EH (cell line): ENCODE measurements around the gene LZIC.

ENCODE experiments used
- DNase-seq: peaks from one replicate; pipeline ENCODE4 v3.0.0-alpha.2; 2015; ENCODE audit warnings: low read depth

The LZIC gene

DNA sequence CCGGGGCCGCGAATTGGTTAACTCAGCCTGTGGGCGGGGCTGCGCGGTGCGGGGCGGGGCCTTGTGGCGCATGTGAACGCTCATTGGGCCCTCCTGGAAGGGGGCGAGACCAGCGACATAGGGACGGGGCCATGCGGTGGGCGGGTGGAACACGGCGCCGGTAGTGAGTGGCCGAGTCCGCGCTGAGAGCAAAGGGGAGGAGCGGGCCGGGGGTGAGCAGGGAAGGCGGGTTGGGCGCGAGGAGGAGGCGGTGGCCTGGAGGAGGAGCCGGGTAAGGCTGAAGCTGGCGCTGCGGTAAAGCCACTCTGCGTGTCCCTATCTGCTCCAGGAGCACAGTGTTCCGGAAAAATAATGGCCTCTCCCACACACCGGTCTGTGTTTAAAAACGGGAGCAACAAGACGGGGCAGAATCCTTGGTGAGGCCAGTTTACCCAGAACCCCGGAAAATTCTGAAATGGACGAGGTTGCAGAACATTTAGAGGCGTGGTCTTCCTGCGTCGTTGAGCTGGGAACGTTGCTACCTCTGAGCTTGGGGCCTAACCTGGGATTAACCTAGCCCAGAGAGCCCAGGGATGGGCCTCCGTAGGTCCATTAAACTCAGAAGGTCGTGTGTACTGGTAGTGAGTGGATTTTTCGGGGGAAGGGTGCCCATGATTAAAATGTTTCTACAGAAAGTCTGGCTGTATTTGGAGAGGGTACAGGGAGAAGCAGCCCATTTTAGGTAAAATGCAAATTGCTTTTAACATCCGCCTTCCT is 32.6 kb downstream of the LZIC start:
- DNase-seq, result peak; percentile 99

DNA sequence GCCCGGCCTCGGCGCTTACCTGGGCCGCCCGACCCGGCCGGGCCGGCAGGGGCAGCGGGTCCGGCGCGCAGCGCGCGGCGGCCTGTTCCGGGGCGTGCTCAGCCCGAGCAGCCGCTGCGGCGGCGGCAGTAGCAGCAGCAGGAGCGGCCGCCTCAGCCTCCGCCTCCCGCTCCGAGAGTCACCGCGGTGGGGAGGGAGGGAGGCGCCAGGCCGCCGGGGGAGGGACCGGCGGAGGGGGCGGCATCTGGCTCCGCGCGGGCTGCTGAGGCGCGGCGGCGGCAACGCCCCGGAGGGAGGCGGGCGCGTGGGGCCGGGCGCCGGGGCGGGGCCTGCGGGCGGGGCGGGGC is 33.1 kb downstream of the LZIC start, which contains the start of gene CTNNBIP1:
Gene CTNNBIP1 (minus strand): TSS at position 194 of the 347 bp plus-strand sequence. CDS start 38,205 bp downstream, outside the sequence.
- DNase-seq, result no peak

DNA sequence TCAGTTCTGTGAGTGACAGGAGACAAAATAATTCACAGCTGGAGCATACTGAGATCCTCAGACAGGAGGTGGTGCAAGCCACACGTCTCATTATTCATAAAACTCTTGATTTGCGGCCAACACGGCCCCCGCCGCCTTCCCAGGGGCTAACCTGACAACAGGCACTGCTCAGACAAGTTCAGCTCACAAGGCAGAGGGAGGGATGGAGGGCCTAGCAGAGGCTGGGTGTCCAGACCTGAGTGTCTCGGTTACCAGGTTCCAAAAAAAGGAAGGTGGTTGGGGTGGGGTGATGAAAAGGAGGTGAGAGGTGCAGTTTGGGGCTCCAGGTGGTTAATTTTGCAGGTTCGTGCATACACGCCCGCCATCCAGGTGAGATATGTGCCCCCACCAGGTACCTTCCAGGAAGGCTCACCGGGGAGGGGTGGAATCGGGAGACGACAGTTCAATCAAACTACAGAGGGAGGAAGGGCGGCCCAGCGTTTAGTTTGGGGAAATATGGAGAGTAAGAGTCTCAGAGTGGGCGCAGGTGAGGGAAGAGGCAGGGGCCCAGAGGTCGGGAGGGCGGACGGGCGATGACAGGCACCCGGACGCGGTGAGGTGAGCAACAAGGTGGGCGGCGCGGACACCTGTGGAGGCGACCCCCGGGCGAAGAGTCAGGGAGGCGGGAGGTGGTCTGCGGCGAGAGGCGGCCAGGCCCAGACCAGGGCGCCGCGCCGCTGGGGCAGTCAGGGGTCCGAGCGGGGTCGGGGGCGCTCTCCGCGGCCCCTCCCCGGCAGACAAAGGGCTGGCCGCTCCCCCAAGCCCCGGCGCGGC is 33.8 kb downstream of the LZIC start:
- DNase-seq, result no peak

DNA sequence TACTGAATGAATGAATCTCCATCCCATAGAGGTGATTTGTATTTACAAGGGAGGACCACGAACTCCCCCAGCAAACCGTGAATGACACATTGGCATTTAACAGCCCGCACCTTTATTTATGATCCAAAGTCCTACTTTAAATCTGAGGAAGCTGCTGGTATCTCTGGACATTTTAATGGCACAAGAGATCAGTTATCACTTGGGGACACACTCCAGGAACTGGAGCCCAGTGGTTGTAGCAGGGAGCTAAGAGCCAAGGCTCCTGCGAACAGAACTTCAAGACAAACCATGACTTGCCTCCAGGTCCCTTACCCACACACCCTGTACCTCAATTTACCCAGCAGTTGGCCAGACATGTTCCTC is 34.3 kb downstream of the LZIC start:
- DNase-seq, result no peak

DNA sequence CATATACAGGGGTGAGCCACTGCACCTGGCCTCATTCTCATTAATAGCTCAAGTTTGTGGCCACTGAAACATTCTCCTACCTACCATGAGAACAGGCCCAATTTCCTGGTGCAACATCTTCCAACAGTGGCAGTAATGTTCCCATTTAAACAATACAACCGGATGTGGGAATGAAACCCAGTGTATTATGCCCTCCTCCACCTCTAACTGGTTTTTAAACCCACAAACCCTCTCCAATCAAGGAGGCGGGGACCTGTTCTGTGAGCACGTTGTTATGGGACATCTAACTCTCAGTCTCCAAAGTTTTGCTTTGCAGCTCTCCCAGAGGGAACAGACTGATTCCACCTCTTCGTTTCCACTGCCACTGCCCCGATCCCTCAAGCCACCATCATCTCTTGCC is 35.8 kb downstream of the LZIC start:
- DNase-seq, result no peak

DNA sequence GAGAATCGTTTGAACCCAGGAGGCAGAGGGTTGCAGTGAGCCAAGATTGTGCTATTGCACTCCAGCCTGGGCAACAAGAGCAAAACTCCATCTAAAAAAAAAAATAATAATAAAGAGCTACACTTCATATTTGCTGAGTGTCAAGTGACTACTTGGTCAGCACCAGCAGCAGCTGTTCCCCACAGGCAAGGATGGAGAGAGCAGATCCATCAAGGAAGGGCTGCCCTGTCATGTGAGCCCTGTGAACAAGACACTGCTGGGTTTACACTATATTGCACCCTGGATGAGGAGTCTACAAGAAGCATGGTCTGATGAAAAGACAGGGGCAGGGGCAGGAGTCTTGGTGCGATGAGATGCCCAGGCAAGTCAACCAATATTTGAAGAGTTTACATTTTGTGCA is 36.7 kb downstream of the LZIC start:
- DNase-seq, result no peak

DNA sequence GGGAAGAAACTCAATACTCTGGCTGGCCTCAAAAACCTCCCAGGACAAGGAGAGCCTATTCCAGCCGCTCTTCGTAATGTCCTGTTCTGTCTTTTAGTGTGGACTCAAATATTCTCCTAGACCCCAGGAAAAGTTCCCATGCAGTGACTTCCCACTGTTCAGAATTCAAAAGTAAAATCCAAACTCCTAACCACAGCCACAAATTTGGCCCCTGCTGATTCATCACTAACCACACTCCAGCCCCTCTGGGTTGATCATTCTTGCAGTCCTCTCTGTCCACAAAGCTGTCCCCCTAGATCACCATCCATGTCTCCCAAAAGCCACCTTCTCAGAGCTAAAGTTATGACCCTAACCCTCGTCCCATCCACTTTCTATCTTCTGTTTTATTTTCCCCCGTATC is 38.2 kb downstream of the LZIC start:
- DNase-seq, result peak; percentile 63

DNA sequence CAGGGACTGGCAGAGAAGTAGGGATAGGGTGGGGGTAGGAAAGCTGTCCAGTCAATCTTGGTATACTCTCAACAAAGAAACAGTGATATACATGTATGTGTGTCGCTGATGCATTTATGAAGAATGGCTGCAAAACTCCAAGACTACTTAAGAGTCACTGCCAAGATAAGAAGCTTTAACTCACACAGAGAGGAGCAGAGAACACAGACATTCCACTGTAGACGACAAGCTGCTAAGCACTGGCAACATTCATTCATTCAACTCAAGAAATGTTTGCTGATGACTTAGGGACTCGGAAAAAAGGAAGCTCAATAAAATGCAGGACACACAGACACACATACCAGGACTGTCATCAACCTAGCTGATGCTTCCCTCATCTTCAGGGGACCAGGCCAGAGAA is 38.6 kb downstream of the LZIC start:
- peak; percentile 51 for DNase-seq

DNA sequence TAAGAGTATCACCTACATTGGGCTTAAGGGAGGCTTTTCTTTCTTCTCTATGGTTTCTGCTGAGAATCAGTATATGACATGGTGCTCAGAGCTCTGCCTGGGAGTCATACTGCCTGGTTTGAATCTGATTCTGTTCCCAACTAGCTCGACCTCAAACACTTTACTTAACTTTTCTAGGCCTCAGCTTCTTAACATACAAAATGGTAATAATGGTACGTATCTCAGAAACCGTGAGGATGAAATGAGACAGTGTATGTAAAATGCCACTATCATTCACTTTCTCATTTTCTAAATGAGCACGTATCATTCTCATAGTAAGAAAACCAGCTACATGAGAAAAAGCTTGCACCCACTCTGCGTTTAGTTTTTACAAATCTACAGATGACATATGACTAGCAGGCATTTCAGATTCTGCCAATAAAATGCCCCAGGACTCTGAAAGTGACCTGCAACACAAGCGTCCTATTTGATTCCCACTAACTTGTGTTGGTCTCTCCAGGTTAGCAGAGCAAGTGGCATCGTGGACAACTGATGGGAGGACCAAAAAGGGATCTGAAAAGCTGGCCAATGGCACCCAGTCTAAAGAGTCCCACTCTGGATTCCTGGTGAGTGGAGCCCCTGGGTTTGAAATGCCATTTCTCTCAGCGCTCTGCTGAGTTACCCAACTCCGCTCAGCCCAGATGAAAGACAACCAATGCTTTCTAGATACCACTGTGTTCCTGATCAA is 39.2 kb downstream of the LZIC start:
- DNase-seq, result no peak

DNA sequence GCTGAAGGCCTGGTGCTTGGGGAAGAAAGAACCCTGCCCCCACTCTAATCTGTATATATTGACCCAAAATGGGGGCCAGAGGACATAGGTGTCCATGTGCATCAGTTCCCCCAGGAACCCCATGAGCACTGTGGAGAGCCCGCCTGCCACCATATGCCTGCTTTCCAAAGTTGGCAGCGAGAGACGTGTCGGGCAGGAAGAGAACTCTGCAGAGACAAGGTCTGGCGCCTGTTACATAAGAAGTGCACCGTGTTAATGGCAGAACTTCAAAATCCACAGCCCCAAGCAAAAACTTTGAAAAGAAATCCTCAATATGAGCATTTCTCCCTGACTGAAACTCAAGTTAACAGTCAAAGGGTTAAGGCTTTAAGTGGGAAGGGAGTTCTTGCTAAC is 41.1 kb downstream of the LZIC start:
- DNase-seq, result no peak

DNA sequence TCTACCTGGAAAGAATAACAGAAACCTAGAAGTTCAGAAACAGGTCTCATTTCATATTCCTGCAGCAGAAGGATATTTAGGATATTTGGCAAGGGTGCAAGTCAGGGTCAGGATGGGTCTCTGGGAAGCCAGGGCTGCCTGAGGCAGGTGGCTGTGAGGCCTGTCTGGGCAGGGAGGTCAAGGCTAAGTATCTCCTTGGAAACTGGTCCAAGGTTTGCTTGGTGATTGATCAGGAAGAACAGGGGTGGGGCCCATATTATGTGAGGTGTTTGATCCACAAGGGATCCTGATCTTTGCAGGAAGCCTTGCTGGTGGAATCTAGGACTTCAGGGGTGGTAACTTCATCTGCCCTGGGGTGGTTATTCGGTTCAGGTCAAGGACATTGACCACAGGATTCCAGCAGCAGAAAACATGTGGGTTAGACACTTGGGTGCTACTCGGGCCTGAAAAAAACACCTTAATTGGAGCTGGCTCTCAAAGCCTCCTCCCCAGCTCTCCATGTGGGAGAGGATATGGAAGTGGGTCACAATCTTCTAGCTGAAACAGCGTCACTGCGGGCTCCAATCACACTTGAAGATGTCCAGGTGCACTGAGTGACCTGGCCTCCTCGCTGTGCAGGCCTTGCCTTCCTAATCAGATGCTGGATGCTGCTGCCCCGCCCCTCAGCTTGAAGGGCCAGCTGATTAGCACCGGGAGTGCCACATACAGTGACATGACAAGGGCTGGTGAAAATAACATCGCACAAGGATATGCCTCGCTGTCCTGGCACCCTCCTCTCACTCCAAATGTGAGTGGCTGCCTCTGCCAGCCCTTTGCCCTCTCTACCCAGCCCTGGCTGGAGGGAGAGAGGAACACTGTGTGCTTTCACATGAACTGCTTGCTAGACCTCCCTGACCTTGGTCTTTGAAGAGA is 41.8 kb downstream of the LZIC start:
- DNase-seq, result no peak

DNA sequence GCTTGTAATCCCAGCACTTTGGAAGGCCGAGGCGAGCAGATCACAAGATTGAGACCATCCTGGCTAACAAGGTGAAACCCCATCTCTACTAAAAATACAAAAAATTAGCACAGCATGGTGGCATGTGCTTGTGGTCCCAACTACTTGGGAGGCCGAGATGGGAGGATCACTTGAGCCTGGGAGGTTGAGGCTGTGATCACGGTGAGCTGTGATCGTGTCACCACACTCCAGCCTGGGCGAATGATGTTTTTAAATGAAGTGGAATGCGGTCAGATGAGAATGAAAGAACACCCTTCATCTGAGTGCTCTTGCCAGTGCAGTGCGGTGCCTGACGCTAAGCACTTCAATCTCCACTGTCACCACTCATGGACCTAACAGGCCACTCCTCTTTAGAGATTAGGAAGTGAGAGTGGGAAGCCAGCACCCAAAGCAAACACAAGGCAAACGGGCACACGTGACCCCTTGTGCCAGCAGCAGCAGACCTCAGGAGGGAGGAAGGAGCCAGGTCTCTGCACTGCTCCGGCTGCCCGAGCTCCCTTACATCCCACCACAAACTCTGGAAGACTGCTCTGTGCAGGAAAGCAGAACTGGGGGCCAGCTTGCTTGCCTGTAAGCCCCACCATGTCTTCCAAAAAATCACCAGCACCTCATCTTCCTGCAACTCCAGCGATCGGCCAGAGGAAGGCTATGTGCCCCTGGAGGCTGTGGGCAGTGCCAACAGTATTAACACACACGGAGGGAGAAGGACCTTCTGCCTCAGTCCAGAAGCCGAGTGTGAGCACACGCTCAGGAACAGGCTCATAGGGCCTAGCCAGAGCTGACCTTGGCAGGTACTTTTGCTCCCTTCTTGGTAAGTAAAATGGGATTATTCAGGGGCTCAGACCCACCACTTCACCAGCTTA is 42.8 kb downstream of the LZIC start:
- DNase-seq, result no peak

DNA sequence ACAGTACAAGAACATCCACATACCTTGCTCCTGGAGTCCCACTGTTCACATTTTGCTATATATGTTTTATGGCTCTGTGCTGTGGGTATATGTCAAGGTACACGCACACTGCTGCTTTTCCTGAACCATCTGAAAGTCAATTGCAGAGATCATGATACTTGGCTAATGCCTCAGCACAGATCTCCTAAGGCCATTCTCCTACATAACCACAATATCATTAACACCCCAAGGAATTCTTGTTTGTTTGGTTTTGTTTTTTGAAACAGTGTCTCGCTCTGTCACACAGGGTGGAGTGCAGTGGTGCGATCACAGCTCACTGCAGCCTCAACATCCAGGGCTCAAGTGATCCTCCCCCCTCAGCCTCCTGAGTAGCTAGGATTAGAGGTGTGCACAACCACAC is 49.1 kb downstream of the LZIC start:
- DNase-seq, result peak; percentile 23

DNA sequence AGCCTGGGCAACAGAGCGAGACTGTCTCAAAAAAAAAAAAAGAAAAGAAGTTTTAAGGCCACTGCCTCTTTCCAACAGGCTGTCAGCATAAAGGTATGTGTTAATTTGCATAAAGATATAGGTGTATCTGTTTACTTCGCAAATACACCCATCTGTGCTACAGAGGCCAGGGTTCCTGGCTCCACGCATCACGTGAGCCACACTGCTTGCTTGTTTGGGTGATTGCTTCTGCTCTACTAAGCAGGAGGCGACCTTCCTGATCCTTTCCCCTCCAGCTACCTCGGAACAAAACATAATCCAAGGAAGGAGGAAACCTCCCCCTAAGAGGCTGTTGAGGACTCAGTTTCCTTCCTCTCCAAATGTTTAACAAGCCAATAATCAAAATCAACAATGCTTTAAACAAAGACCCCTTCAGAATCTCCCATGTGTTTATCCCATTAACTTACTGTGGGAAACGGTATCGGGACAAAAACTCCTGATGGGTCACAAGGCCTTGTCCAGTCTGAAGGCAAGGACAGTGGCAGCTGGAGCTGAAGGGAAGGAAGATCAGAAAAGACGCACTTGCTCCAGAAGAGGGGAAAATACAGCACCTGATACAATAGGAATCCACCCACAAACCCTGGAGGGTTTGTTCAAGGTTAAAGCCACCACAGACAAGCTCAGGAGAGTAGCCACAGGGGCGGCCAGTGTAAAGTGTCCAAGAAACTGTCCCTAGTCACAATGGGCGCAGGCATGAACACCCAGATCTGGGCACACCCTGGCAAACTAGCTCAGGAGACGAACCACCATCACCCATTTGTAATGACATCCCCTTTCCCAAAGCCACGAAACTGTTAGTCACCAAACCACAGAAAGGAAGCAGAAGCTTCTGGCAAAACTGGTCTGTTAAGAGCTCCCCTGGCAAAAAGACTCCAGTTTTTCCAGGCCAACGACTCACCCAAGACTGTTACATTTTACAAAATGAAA is 50.3 kb downstream of the LZIC start:
- peak; percentile 88 for DNase-seq

DNA sequence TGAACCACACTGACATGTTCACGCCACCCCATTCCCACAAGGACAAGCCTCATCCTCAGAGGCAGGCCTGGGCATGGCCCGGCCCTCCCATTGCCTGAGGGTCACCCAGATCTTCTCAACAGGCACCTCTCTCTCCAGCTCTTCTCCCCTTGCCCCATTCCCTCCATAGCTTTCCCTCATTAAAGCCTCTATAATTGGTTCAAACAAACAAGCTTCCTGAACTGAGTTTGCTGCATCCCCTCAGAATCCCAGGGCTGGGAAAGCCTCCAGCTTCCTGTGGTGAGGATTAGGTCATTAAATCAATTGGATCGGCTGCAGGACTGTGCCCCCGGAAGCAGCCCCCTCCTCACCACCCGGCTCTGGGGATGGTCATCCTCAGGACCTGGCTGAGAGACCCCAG is 52.0 kb downstream of the LZIC start:
- peak; percentile 68 for DNase-seq

DNA sequence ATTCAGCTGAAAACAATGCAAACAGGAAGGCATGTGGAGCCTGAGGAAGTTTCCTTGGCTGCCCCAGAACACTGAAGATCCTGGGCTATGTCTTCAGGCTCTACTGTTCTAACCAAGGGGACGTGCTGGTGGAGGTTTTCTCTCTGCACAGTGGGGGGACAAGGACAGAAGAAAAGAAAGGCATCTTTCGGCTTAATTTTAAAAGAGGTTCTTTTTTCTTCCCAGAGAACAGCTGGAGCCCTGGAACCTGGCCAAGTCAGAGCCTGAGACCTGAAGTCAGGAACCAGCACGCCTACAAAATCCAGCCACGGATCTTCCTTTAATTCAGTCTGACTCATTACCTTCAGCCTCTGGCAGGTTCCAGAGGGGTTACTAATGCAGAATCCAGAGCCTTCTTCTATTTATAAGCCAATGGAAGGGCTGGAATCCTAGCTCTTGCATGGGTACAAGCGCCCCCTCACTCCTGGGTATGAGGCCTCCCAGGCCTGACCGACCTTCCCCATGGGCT is 52.9 kb downstream of the LZIC start:
- DNase-seq, result peak; percentile 95

DNA sequence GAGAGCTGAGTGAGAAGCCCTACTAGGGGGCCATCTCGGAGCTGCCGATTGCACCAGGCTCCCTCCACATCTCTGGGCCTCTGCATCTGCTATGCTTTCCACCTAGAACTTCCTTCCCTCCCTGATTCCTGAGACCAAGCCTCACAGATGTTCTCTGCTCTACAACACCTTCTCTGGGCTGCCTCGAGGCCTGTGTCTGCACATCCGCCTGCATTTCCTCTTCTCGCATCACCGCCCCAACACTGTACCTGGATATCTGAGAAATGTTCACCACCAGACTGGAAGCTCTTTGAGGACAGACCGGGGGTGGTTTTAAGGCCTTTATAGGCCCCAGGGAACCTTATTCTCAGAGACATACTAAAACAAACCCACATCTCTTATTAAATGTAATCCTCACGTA is 53.8 kb downstream of the LZIC start:
- no peak for DNase-seq

DNA sequence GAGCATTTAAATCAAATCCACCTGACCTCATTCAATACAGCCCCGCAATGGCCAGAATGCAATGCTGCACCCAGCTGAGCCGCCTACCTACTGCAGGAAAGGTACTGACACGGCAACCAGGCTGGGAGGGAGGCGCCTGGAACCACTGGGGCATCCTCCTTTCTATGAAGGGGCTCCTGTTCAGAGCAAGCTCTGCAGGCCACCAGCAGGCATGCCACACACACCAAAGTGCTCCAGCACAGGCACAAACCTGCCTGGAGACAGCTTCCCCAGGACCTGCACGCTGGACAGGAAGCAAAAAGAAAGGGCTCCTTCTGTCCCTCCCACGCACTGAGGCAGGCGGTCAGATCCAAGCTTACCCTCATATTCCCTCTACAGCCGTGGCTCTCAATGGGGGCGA is 54.3 kb downstream of the LZIC start:
- no peak for DNase-seq

DNA sequence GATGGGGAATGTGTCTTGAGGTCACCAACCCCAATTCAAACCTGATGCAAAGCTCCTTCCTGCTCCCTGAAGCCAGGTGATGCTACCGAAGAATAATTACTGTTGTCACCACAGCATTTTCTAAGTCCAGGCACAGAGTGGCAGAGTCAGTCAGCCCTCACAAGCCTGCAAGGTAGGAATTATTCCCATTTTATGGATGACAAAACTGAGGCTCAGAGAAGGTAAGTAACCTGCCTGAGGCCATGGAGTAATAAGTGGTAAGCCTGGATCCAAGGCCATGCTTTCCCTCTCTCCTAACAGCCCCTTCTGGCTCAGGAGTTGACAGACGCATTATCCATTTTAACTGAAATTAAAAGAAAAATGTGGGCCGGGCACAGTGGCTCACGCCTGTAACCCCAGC is 56.1 kb downstream of the LZIC start:
- no peak for DNase-seq
